ENCODE results near the gene TBX1. TPM values are rescaled to one million over a fixed set of nuclear protein-coding genes. Genes with fewer than 3 reads are reported as not detected.

TBX1 gene
- total RNA-seq, 1 donor from 2014 or later: 0.56 TPM

- no peak overlapping the region for H3K4me3 Mint-ChIP-seq (ENCODE audit: unreplicated experiment)
- no peaks in the 10 kb centered on the region for H3K4me1 Mint-ChIP-seq (ENCODE audit: unreplicated experiment)
- peaks cover 5% of the 10 kb centered on the region for H3K27me3 Mint-ChIP-seq (ENCODE audit: unreplicated experiment)
- peaks cover 4% of the 10 kb centered on the region for H3K36me3 Mint-ChIP-seq (ENCODE audit: low read depth, unreplicated experiment)
- DNase-seq (ENCODE audit: low spot score): no peak
- TF ChIP-seq, protein P1, sequence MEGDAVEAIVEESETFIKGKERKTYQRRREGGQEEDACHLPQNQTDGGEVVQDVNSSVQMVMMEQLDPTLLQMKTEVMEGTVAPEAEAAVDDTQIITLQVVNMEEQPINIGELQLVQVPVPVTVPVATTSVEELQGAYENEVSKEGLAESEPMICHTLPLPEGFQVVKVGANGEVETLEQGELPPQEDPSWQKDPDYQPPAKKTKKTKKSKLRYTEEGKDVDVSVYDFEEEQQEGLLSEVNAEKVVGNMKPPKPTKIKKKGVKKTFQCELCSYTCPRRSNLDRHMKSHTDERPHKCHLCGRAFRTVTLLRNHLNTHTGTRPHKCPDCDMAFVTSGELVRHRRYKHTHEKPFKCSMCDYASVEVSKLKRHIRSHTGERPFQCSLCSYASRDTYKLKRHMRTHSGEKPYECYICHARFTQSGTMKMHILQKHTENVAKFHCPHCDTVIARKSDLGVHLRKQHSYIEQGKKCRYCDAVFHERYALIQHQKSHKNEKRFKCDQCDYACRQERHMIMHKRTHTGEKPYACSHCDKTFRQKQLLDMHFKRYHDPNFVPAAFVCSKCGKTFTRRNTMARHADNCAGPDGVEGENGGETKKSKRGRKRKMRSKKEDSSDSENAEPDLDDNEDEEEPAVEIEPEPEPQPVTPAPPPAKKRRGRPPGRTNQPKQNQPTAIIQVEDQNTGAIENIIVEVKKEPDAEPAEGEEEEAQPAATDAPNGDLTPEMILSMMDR (IDR thresholded peaks at IDR 0.05; ENCODE audit: unreplicated experiment): no peak
- no peaks in the 10 kb centered on the region for H3K9me3 Mint-ChIP-seq (ENCODE audit: unreplicated experiment)
- H3K27ac Mint-ChIP-seq (ENCODE audit: unreplicated experiment): no peak overlapping the region
These were observed 55.3 kb downstream of the TBX1 start for GRCh38 chr22:19815823-19816290.

DNA sequence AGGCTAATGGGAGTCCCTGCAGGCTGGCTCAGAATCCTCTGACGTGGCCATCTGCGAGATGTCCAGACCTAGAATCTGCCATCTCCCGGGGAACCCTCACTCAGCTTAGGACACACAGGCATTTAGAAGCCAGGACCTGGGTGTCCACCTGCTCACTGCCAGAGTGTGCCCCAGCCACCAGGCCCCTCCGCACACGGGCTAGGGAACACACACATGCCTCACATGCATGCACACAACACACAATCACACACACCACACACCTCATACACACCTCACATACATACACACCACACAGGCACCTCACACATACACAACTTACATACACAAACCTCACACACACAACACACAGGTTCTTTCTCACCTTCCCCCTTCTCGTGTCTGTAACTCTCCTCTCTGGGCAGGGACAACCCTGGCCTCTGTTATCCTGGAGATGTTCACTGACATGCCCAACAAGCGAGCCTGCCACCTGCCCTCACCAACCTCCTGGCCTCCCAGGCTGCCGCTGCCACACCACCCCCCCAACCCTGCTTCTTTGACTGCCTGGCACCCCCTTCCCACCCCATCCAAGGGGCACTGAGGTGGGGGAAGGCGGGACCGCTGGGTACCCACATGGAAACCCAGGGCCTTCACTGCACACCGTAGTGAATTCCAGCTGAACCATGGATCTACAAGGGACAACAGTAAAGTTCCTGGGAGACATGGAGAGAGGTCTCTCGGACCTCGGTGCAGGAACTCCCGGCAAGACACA, 56.0 kb downstream of the TBX1 start:
- Mint-ChIP-seq H3K27ac (ENCODE audit: unreplicated experiment) (no peak overlapping the region), H3K36me3 (ENCODE audit: low read depth, unreplicated experiment) (peaks cover 4% of the 10 kb centered on the region), H3K4me1 (ENCODE audit: unreplicated experiment) (no peaks in the 10 kb centered on the region), H3K9me3 (ENCODE audit: unreplicated experiment) (no peaks in the 10 kb centered on the region), H3K27me3 (ENCODE audit: unreplicated experiment) (peaks cover 5% of the 10 kb centered on the region), H3K4me3 (ENCODE audit: unreplicated experiment) (no peak overlapping the region)
- DNase-seq (ENCODE audit: low spot score): no peak
- TF ChIP-seq, protein P1 (IDR thresholded peaks at IDR 0.05; ENCODE audit: unreplicated experiment): no peak

Other genes with a start within 250 kb of the TBX1 start
- 108 TPM for gene CLDN5, start 236.4 kb upstream of the TBX1 start, total RNA-seq (ENCODE audit: unreplicated experiment)
- 2.3 TPM for gene SEPTIN5, start 46.3 kb upstream of the TBX1 start, total RNA-seq (ENCODE audit: unreplicated experiment)
- not detected for gene GP1BB, start 37.2 kb upstream of the TBX1 start, total RNA-seq (ENCODE audit: unreplicated experiment)
- gene GNB1L, start 94.1 kb downstream of the TBX1 start, total RNA-seq (ENCODE audit: unreplicated experiment): 3.7 TPM
- gene RTL10, start 94.1 kb downstream of the TBX1 start, total RNA-seq (ENCODE audit: unreplicated experiment): 20.3 TPM
- 49.0 TPM for gene COMT, start 181.0 kb downstream of the TBX1 start, total RNA-seq (ENCODE audit: unreplicated experiment)
- gene TXNRD2, start 181.0 kb downstream of the TBX1 start, total RNA-seq (ENCODE audit: unreplicated experiment): 23.0 TPM

Data from endothelial cell (in vitro differentiated cells).